NCI-H2171 treated with DMSO at 0.1 percent for 48 hours (cell line): ENCODE results near the gene ATF2.

Experiments used
- DNase-seq: peaks from one replicate; lab custom pipeline; 2025; lab: John Stamatoyannopoulos, UW

ATF2 gene

DNA sequence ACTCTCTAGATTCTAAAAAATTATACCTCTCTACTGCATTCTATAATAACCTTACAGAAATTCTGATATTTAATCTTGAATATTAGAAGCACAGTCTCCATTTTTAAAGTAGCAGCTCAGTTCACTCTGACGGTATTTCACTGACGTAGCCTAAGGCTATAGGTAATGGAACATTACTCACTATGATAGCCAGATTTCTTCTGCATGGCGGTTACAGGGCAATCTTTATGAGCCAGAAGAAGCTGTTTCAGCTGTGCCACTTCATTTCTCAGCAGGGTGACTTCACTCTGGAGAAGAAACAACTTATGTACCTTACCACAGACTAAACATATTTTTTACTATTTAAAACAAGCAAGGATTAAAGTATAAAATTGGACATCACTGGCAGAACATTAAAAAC lies 87.5 kb downstream of the ATF2 start:
- no peak for DNase-seq

DNA sequence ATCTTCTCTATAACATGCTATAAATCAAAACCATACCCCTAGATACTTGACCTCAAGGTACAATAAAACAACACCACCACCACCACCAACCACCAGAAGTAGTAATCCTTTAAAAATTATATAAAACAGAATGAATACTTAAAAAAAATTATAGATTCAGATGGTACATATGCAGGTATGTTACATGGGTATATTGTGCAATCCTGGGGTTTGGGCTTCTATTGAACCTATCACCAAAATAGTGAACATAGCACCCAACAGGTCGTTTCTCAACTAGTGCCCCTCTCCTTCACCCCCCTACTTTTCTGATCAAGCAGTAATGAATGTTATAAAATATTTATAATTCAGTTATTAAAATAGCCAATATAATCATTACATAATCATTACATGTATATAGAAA lies 91.7 kb downstream of the ATF2 start:
- DNase-seq, result no peak

- no peak for DNase-seq
Observed at GRCh38 chr2:175074478-175074877, 93.5 kb downstream of the ATF2 start.

DNA sequence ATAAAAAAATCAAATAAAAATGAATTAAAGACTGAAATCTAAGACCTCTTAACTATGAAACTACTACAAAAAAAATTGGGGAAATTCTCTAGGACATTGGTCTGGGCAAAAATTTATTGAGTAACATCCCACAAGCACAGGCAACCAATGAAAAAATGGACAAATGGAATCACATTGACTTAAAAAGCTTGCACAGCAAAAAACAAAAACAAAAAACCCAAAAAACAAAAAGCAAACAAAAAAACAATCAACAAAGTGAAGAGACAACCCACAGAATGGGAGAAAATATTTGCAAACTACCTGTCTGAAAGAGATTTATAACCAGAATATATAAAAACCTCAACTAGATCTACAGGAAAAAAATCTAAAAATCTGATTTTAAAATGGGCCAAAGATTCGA lies 99.5 kb downstream of the ATF2 start:
- no peak for DNase-seq

- DNase-seq, result no peak
Observed at GRCh38 chr2:175066411-175066810, 101.6 kb downstream of the ATF2 start.

GRCh38 chr2:175064797-175065196 lies 103.2 kb downstream of the ATF2 start:
- no peak for DNase-seq

- no peak for DNase-seq
Observed at GRCh38 chr2:175063741-175064140, 104.3 kb downstream of the ATF2 start.

- no peak for DNase-seq
Observed at GRCh38 chr2:175062787-175063585, 105.0 kb downstream of the ATF2 start.

GRCh38 chr2:175057078-175057685 lies 110.8 kb downstream of the ATF2 start:
- DNase-seq, result no peak

DNA sequence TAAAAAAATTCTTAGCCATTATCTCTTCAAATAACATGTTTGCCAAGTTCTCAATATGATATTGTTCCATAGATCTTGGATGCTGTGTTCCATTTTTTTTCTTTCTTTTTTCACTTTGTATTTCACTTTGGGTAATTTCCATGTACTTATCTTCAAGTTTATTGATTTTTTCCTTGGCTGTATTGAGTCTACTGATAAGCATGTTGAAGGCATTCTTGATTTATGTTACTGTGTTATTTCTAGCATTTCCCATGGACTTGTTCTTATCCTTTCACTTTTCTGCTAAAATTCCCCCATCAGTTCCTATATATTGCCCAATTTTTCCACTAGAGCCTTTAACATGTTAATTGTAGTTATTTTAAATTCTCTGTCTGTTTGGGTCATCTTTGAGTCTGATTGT lies 112.0 kb downstream of the ATF2 start:
- DNase-seq, result no peak

GRCh38 chr2:175054340-175054739 lies 113.7 kb downstream of the ATF2 start:
- no peak for DNase-seq

GRCh38 chr2:175049661-175050060 lies 118.3 kb downstream of the ATF2 start:
- DNase-seq, result no peak

DNA sequence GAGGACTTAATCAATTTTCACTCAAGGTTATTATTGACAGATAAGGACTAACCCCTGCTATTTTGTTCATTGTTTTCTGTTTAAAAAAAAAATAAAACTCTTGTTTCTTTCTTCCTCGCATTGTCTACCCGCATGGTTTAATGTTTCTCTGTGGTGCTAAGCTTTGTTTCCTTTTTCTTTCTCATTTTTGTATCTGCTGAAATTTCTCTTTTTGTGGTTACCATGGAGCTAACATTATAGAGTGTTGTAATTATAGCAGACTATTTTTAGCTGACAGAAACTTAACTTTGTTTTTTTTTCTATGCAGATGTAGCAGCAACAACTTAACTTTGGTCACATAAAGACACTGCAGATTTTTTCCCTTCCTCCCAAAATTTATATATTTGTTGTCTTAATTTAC lies 119.7 kb downstream of the ATF2 start:
- no peak for DNase-seq

DNA sequence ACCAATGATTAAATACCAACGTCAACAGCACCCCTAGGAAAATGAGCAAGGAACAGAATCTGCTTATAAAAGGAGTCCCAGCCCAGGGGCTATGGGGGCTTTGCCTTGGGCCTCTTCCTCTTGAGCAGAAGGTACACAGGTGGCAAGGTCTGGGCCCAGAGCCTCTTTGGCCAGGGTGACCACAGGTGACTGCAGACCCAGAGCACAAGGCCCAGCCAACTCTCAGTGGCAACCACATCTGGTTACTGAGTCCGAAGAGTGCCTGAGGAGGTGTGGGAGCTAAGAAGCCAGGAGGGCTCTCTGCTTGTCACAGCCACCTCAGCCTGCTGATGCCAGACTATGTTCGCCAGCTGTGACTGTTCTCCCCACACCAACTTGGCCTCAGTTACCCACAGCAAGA lies 128.5 kb downstream of the ATF2 start:
- DNase-seq, result no peak

- DNase-seq, result no peak
Observed at GRCh38 chr2:175039031-175039430, 129.0 kb downstream of the ATF2 start.

DNA sequence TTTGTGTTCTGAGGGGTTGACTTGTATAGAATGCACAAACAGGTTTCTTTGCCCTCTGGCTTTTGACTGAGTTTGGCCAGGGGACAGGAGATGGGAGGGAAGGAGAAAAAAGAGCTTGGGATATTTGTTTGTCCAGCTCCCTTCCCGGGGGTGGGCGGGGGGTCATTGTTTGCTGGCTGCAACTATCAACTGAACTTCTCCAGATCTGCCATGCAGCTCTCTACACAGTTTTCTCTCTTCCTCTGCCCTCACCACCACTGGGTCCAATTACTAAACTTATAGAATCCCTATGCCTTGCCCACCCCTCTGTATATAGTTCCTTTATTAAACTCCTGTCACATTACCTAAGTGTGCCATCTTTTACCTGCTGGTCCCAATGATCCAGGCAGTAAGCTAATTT lies 130.1 kb downstream of the ATF2 start:
- no peak for DNase-seq

DNA sequence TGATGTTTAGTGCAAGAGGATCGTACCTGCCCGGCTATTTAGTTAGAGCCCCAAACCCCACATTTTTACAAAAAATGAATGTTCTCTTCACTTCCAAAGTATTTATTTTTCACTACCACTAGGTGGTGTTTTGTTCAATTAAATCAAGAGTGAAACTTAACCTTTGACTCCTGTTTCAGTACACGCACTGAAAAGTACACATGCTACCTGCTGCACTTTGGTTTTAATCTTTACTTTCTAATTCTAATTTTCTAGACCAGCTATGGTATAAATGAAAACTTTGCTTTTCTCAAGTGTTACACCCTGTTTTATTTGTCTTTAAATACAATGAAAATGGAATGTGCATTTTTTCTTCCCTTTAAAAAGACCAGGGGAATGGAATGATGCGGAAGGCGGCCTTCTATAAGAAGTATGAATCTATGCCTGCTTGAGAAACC lies 131.4 kb downstream of the ATF2 start:
- DNase-seq, result peak; percentile 8

- no peak for DNase-seq
Observed at GRCh38 chr2:175035806-175036205, 132.2 kb downstream of the ATF2 start.

- no peak for DNase-seq
Observed at GRCh38 chr2:175034716-175035115, 133.3 kb downstream of the ATF2 start.

DNA sequence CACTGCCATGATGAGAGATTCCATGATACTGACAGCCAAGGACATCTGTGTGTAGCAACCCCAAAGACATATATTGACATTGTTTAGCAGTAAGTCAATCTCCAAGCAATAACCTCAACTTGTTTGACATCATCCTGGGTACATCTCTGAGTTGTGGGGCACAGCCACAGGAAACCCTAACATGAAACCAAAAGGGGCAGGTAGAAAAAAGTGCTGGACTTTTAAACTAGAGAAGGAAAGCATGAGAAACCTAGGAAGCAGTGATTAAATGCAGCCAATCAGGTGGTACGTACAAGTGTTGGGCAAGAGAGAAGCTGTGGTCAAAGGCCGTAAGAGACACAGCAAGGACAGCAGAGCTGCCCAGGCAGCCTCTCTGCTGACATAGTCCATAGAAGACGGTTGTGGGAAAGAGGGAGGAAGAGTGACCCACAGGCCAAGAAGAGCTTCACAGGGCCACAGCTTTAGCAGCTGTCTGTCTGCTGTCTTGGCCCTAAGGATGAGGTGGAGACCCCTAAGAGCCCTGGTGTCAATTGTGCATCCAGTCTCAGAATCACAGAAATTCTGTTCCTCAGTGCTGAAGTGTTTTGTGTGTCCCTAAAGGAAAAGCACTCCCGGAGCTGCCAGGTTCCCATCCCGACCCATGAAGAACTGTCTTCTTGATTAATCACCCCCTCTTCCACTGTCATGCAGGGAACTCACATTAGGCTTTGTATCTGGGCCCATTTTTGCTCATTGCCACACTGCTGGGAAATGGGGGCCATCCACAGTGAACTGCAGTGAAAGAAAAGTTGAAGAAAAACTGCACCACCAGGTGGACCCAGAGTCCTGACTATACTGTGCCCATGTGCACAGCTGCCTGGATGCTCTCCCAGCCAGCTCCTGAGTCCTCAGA lies 137.4 kb downstream of the ATF2 start:
- DNase-seq, result peak; percentile 55

DNA sequence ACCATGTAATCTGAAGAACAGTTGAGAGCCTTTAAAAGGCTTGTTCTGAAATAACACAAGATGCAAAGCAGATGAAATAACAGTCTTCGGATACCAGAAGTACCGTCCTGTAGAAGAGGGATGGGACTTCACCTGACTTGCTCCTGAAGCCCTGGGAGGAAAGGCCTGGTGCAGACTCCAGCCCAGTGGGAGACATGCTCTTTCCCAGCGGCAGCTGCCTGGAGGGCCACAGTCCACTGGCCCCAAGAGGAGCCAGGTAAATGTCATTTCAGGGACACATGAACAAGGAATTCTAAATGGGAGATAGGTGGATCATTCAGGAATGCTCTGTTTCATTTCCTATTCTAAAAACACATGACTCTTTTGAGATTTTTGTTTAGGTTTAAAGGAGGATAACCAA lies 140.2 kb downstream of the ATF2 start:
- DNase-seq, result no peak

GRCh38 chr2:175026385-175026784 lies 141.6 kb downstream of the ATF2 start:
- DNase-seq, result no peak

DNA sequence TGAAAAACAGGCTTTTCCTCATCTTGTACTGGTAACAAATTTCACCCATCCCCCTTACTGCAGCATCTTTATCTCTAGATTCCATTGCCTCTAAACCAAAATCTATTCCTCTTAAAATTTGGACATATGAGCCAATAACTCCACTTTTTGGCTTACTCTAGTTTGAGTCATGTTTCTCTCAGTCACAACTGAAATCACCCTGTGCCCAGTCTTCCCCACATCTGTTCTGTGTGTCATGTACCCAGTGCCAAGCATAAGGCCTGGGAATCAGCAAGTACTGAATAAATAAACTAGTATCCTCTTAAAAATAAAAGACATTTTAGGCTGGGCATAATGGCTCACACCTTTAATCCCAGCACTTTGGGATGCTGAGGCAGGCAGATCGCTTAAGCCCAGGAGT lies 142.1 kb downstream of the ATF2 start:
- DNase-seq, result no peak
